SIG-M5 (cell line): ENCODE results near the gene HKDC1.

Experiments used
- DNase-seq: peaks from one replicate; lab custom pipeline; 2025; lab: John Stamatoyannopoulos, UW

The HKDC1 gene

GRCh38 chr10:69215405-69216171 is 4.5 kb upstream of the HKDC1 start:
- no peak for DNase-seq

- DNase-seq, result no peak
Measured at GRCh38 chr10:69216577-69217118, 3.5 kb upstream of the HKDC1 start.

GRCh38 chr10:69217119-69217754 is 2.9 kb upstream of the HKDC1 start:
- DNase-seq, result no peak

- no peak for DNase-seq
Measured at GRCh38 chr10:69218831-69219230, 1.3 kb upstream of the HKDC1 start.

GRCh38 chr10:69220507-69220906 is 375 bp downstream of the HKDC1 start:
- no peak for DNase-seq

- DNase-seq, result no peak
Measured at GRCh38 chr10:69222157-69223027, 2.3 kb downstream of the HKDC1 start.

GRCh38 chr10:69223028-69223342 is 2.9 kb downstream of the HKDC1 start:
- no peak for DNase-seq

GRCh38 chr10:69224862-69225657 is 4.9 kb downstream of the HKDC1 start:
- no peak for DNase-seq

- no peak for DNase-seq
Measured at GRCh38 chr10:69225681-69226080, 5.5 kb downstream of the HKDC1 start.

GRCh38 chr10:69226919-69227450 is 6.9 kb downstream of the HKDC1 start:
- DNase-seq, result no peak

- DNase-seq, result no peak
Measured at GRCh38 chr10:69228151-69228550, 8.0 kb downstream of the HKDC1 start.

- DNase-seq, result no peak
Measured at GRCh38 chr10:69229616-69229916, 9.4 kb downstream of the HKDC1 start.

GRCh38 chr10:69230128-69230527 is 10.0 kb downstream of the HKDC1 start:
- DNase-seq, result no peak

GRCh38 chr10:69232252-69232651 is 12.1 kb downstream of the HKDC1 start:
- DNase-seq, result no peak

GRCh38 chr10:69232736-69233480 is 12.8 kb downstream of the HKDC1 start:
- no peak for DNase-seq

- DNase-seq, result no peak
Measured at GRCh38 chr10:69234447-69234846, 14.3 kb downstream of the HKDC1 start.

- no peak for DNase-seq
Measured at GRCh38 chr10:69237528-69238159, 17.5 kb downstream of the HKDC1 start.

- no peak for DNase-seq
Measured at GRCh38 chr10:69239136-69239535, 19.0 kb downstream of the HKDC1 start.

- no peak for DNase-seq
Measured at GRCh38 chr10:69239816-69240434, 19.8 kb downstream of the HKDC1 start.

GRCh38 chr10:69240455-69240854 is 20.3 kb downstream of the HKDC1 start:
- DNase-seq, result no peak
